ENCODE data around the gene ENTPD3. TPM values are rescaled to one million over a fixed set of nuclear protein-coding genes. Genes with fewer than 3 reads are reported as not detected.

Gene ENTPD3
- polyA plus RNA-seq, 6 donors from 2014 or later = not detected

GRCh38 chr3:40476478-40477470 lies 89.8 kb downstream of the ENTPD3 start, which contains the start of gene ZNF619:
TSS of gene ZNF619 (plus strand) at chr3:40477122. CDS start at chr3:40477980, 858 bp downstream.
- no peaks in the 10 kb centered on the region for H3K27me3 Mint-ChIP-seq
- H3K4me1 Mint-ChIP-seq = peaks cover 17 to 37% (median 20%) of the 10 kb centered on the region in 3 donors
- peak within 1 kb of the TSS; percentile 95 to 99 (median 98) for H3K4me3 Mint-ChIP-seq
- no peaks in the 10 kb centered on the region for H3K9me3 Mint-ChIP-seq
- H3K27ac Mint-ChIP-seq = peak within 1 kb of the TSS; percentile 96 to 99 (median 98)
- ATAC-seq (ENCODE audit: low read depth in 2 of 2) (peak; percentile 93 to 95), DNase-seq (peak; percentile 66)
- H3K36me3 Mint-ChIP-seq = peaks cover 16 to 21% of the 10 kb centered on the region in 2 donors

GRCh38 chr3:40477666-40478065 lies 90.7 kb downstream of the ENTPD3 start:
- peaks cover 24 to 27% of the 10 kb centered on the region in 2 donors for H3K36me3 Mint-ChIP-seq
- H3K4me1 Mint-ChIP-seq = peaks cover 23 to 44% (median 28%) of the 10 kb centered on the region in 3 donors
- H3K4me3 Mint-ChIP-seq = peak overlapping the region; percentile 95 to 99 (median 98)
- peak overlapping the region; percentile 96 to 99 (median 98) for H3K27ac Mint-ChIP-seq
- no peaks in the 10 kb centered on the region for H3K27me3 Mint-ChIP-seq
- no peak for ATAC-seq (ENCODE audit: low read depth in 2 of 2)
- no peak for DNase-seq
- no peaks in the 10 kb centered on the region for H3K9me3 Mint-ChIP-seq

Other genes with a start within 250 kb of the ENTPD3 start
- 100 to 1,000 TPM in 2 of 6 donors, 10 to 100 TPM in 4; 92.3 to 142 (median 97.8) TPM for gene EIF1B, start 77.5 kb upstream of the ENTPD3 start, polyA plus RNA-seq (ENCODE audit: low read depth in 6 of 6)
- gene RPL14, start 70.2 kb downstream of the ENTPD3 start, polyA plus RNA-seq (ENCODE audit: low read depth in 6 of 6) = 1,000 to 10,000 TPM in 2 of 6 donors, 100 to 1,000 TPM in 4; 532 to 1,400 (median 952) TPM
- 1 to 10 TPM in 5 of 6 donors, not detected in 1; 3.7 to 9.1 (median 5.6) TPM for gene ZNF619, start 89.9 kb downstream of the ENTPD3 start, polyA plus RNA-seq (ENCODE audit: low read depth in 6 of 6)
- gene ZNF620, start 118.9 kb downstream of the ENTPD3 start, polyA plus RNA-seq (ENCODE audit: low read depth in 6 of 6) = 1 to 10 TPM in 5 of 6 donors, not detected in 1; 2.8 to 4.3 (median 3.4) TPM
- 1 to 10 TPM; 2.1 to 4.0 (median 2.5) TPM for gene ZNF621, start 137.8 kb downstream of the ENTPD3 start, polyA plus RNA-seq (ENCODE audit: low read depth in 6 of 6)

Measured in naive B cell (primary cell).